Measurements from ENCODE around the gene ATP6V1F.

The ATP6V1F gene

DNA sequence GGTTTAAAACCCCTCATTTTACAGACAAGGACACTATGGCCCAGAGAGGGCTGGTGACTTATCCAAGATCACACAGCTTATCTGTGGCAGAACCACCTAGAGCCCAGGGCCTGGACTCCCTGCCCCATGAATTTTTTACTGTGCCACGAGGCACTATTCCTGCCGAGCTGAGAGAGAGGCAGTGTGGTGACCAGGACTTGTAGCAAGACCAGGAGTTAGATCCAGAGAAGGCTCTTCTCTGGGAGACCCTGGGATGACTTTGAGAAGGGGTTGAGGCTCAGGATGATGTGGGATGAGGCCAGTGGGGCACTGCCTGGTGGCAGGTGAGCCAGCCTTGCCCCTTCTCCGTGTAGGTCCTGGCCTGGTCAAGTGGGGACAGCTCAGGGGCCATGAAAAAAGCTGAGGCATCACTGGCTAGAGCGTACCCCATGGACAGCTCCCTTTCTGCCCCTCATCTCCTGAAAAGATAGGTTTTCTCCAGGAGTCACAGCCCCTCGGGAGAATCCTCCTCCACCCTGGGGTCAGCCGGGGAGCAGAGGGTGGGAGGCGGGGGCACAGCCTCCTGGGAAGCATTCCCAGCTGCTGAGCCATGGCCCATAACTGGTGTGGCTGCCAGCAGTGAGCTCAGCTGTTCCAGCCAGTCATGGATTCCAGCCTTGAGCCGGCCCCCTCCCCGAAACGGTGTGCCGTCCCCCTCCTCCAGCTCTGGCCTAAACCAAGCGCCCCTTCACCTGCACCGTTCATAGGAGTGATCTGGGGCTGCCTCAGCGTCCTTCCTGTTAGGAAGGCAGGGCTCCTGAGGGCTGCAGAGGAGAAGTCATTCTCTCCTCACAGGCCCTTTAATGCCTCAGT is 26.6 kb upstream of the ATP6V1F start:
- DNase-seq: no peak

DNA sequence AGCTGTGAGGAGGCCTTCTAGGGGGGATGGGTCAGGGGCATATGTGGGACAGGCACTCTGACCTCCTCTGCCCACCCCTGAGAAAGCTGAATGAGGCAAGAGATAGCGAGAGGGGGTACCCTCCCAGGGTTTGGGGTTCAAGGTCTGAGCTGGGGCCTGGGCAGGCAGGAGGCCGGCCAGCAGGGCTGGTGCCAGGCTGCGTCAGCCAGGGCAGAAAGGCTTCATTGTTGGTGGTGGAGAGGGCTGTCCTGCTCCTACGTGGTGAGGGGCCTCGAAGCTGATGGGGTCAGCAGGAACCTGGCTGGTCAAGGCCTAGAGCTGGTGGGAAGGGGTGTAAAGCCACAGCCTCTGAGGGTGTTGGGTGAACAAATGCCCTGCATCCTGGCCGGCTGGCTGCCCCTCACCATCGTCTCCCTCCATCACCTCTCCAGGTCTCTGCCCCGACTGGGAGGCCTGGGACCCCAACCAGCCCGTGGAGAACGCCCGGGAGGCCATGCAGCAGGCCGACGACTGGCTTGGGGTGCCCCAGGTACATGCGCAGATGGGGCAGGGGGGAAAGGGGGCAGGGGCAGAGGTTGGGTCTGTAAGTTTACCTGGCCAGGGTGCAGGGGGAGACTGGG is 25.8 kb upstream of the ATP6V1F start:
- no peak for DNase-seq

DNA sequence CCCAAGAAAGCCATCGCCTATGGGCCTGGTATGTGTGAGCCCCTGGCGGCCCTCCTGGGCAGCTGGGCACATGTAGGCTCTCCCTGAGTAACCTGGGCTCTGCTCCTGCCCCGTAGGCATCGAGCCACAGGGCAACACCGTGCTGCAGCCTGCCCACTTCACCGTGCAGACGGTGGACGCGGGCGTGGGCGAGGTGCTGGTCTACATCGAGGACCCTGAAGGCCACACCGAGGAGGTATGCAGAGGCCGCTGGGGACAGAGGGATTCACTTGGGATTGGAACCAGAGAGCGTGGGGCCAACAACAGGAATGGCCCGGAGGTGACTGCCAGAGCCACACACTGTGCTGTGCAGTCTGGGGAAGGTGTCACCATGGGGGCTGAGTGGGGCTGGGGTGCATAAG is 25.1 kb upstream of the ATP6V1F start:
- DNase-seq: no peak

DNA sequence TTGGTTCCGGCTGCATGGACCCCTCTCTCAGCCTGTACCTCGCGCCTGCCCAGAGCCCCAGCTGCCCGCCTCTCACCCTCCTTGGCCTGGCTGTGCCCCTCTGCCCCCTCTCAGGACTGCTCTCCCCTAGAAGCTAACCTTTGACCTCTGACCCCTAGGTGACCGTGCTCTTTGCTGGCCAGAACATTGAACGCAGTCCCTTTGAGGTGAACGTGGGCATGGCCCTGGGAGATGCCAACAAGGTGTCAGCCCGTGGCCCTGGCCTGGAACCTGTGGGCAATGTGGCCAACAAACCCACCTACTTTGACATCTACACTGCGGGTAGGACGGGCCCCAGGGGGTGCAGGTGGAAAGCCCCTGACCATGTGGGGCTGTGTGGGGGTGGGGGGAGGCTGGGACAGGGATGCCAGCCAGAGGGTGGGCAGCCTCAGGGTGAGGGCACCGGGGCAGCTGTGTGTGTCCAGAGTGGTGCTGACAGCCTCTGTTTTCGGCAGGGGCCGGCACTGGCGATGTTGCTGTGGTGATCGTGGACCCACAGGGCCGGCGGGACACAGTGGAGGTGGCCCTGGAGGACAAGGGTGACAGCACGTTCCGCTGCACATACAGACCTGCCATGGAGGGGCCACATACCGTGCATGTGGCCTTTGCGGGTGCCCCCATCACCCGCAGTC is 24.4 kb upstream of the ATP6V1F start:
- no peak for DNase-seq

DNA sequence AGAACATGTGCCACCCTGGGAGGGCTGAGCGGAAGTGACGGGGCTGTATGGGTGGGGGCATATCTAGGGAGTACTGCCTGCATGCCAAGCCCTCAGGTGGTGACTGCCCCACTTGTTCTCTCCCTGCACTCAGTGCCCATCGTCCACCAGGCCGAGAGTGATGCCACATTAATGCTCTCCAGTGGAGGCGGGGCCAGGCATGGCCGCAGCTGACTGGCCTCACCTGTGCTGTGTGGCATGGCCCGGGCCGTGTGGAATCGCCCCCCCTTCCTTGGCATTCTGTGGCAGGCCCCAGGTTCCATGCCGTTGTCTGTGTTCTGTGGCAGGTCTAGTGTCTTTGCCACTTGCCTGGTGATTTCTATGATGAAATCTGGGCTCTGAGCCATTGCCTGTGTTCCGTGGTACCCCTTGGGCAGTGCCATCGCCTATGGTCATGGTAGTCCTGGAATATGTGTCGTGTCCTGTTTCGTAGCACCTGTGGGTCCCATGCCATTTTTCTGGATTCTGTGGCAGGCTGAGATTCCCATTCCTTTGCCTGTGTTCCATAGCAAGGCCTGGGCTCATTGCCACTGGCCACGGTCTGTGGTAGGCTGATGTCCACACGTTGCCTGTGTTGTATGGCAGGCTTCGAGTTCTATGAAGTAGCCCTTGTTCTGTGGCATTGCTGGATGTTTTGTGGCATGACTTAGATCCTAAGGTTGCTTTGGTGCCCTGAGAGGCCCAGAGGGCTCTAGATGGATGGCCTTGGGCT is 23.5 kb upstream of the ATP6V1F start:
- no peak for DNase-seq

DNA sequence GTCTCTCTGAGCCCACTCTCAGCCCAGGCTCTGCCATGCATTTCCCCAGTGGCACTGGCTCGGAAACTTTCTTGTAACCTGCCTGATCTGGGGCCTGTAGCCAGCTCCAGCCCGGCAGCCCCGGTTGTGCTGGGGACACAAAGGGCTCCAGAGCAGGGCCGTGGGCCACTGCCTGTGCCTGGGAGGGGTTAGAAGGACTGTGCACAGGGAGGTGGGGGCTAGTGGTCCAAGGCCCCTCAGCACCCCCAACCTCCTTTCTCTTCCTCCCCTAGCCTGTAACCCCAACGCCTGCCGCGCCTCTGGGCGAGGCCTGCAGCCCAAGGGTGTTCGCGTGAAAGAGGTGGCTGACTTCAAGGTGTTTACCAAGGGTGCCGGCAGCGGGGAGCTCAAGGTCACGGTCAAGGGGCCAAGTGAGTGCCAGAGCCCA is 22.9 kb upstream of the ATP6V1F start:
- no peak for DNase-seq

DNA sequence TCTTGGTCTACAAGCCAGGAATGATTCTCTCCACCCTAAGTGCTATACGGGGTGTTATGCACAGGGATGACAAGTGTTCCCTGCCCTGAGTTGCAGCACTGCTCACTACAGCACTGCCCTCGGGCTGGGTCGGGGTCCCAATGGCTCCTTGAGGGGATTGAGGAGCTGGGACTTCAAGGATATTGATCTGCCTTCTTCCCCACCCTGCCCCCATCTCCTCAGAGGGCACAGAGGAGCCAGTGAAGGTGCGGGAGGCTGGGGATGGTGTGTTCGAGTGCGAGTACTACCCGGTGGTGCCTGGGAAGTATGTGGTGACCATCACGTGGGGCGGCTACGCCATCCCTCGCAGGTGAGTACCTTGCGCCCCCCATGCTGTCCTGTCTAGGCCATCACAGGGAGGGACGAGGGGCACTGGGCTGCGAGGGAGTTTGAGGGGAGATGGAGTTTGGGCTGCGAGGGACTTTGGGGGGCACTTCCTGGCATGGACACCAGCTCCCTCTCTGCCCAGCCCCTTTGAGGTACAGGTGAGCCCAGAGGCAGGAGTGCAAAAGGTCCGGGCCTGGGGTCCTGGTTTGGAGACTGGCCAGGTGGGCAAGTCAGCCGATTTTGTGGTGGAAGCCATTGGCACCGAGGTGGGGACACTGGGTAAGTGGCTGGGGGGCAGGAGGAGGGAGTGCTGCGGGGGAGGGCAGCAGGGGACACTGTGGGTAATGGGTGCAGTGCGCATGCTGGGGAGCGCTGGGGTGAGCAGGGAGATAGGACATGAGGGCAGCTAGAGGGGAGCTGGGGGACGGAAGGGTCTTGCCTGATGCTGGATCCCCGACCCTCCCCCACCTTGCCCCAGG is 22.1 kb upstream of the ATP6V1F start:
- no peak for DNase-seq

DNA sequence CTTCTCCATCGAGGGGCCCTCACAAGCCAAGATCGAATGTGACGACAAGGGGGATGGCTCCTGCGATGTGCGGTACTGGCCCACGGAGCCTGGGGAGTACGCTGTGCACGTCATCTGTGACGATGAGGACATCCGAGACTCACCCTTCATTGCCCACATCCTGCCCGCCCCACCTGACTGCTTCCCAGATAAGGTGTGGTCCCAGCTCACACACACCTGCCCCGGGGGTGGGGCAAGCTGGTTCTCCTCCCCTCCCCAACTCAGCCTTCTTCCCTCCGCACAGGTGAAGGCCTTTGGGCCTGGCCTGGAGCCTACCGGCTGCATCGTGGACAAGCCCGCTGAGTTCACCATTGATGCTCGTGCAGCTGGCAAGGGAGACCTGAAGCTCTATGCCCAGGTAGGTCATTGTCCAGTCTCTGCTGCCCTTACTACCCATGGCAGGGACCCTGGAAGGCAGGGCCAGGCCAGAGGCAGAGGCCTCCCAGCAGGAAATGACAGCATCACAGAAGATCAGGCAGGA is 21.4 kb upstream of the ATP6V1F start:
- DNase-seq: no peak

DNA sequence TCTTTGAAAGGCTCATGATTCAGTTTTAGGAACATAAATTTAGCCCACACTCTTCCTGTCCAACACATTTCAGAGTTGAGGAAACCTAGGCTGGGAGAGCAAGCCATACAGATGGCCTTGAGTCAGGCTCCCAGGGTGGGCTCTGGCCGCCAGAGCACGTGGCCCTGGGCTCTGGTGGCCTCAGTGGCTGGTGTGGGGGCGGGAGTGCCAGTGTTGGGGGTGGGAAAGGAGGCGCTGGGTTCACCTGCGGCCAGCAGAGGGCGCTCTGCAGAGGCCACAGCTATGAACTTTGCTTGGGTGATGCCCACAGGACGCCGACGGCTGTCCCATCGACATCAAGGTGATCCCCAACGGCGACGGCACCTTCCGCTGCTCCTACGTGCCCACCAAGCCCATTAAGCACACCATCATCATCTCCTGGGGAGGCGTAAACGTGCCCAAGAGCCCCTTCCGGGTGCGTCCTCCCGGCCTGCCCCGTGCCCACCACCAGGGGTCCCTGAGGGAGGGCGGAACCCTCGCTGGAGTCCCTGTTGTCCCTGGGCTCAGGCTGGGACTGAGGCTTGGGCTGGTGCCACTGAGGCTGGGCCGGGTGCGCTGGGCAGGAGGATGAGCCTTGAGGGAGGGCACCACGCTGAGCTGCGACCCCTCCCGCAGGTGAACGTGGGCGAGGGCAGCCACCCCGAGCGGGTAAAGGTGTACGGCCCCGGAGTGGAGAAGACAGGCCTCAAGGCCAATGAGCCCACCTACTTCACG is 20.6 kb upstream of the ATP6V1F start:
- DNase-seq: peak; percentile 38 to 50

DNA sequence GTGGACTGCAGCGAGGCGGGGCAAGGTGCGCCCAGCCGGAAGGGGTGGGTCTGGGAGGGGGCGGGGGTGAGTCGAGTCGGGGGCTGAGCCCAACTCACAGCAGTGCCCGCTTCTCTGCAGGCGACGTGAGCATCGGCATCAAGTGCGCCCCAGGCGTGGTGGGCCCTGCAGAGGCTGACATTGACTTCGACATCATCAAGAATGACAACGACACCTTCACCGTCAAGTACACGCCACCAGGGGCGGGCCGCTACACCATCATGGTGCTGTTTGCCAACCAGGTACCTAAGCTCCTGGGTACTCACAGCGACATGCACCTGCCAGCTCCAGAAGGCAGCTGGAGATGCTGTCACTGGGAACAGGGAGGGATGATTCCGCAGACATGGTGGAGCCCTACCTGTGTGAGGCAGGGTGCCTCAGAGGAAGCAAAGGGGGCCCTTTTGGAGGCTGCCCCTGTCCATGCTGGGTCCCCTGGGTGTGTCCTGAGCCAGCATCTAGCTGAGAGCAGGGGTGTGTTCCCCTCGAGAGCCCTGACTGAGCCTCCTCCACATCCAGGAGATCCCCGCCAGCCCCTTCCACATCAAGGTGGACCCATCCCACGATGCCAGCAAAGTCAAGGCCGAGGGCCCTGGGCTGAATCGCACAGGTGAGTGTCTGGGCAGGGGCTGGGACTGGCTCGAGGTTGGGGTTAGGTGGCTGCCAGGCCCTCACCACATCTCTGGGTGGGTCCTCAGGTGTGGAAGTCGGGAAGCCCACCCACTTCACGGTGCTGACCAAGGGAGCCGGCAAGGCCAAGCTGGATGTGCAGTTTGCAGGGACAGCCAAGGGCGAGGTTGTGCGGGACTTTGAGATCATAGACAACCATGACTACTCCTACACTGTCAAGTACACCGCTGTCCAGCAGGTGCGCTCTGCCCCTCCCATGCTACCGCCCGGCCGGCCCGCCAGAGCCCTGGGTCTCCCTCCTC is 19.7 kb upstream of the ATP6V1F start:
- no peak for DNase-seq

DNA sequence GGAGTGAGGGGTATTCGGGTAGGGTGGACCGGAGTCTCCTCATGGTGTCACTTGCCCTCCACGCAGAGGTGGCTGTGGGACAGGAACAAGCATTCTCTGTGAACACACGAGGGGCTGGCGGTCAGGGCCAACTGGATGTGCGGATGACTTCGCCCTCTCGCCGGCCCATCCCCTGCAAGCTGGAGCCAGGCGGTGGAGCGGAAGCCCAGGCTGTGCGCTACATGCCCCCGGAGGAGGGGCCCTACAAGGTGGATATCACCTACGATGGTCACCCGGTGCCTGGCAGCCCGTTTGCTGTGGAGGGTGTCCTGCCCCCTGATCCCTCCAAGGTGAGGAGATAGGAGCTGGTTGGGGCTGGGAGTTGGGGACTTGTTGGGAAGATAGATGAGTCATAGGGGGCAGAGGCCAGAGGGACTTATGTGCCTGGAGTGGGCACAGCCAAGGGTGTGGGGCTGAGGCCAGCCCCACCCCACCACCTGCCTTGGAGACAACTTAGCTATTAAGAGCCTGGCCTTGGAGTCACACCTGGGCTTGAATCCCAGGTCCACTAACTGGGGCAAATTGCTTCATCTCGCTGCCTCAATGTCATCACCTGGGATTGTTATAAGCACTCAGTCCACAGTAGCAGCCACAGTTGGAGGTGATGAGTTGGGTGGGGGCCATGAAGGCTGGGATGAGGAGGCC is 18.6 kb upstream of the ATP6V1F start:
- DNase-seq: no peak

DNA sequence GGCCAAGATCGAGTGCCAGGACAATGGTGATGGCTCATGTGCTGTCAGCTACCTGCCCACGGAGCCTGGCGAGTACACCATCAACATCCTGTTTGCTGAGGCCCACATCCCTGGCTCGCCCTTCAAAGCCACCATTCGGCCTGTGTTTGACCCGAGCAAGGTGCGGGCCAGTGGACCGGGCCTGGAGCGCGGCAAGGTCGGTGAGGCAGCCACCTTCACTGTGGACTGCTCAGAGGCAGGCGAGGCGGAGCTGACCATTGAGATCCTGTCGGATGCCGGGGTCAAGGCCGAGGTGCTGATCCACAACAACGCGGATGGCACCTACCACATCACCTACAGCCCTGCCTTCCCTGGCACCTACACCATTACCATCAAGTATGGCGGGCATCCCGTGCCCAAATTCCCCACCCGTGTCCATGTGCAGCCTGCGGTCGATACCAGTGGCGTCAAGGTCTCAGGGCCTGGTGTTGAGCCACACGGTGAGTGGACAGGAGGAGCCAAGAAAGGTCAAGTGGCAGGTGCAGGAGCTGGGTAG is 17.8 kb upstream of the ATP6V1F start:
- no peak for DNase-seq

DNA sequence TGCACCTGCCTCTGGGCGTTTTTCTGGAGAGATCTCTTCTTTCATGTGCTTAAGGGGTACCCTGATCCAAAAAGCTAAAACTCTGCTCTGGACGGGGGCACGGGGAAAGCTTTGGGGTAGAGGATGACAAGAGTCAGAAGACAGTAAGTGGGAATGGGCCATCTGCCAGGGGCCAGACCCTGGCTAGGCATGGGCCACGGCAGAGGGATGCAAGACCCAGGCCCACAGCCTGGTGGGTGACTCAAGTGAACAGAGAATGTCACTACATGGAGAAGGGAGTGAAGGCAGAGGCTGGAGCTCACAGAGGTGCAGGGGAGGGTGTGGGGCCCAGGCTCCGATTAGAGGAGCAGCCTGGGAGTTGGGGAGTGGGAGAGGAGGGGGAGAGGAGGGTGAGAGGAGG is 17.2 kb upstream of the ATP6V1F start:
- DNase-seq: no peak

DNA sequence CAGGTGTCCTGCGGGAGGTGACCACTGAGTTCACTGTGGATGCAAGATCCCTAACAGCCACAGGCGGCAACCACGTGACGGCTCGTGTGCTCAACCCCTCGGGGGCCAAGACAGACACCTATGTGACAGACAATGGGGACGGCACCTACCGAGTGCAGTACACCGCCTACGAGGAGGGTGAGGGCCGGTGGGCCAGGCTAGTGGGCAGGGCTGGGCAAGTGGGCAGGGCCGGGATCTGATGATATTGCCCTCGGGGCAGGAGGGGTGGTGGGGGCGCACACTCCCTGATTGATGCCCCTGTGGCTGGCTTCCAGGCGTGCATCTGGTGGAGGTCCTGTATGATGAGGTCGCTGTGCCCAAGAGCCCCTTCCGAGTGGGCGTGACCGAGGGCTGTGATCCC is 16.7 kb upstream of the ATP6V1F start:
- no peak for DNase-seq

DNA sequence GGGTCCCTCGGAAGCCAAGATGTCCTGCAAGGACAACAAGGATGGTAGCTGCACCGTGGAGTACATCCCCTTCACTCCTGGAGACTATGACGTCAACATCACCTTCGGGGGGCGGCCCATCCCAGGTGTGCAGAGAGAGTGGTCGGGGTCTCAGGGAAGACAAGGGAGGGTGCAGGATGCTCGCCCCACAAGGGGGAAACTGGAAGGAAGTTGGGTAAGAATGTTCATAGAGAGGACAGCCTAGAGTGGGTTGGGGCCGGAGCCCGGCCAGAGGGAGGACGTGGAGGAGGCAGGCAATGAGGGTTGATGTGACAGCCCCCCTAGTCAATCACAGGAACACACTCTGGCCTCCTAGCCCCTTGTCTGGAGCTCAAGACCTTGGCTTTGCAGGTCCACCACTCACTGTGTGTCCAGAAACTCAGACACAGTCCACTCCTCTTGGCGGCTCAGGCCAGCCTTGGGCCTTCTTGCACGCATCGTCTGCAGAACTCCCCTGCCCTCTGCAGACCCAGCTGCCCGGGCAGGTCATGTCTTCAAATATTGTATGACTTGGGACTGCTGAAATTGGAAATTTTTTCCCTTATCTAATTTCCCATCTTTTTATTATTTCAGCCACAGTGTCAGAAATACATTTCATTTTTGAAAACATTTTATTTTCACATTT is 15.7 kb upstream of the ATP6V1F start:
- DNase-seq: no peak

DNA sequence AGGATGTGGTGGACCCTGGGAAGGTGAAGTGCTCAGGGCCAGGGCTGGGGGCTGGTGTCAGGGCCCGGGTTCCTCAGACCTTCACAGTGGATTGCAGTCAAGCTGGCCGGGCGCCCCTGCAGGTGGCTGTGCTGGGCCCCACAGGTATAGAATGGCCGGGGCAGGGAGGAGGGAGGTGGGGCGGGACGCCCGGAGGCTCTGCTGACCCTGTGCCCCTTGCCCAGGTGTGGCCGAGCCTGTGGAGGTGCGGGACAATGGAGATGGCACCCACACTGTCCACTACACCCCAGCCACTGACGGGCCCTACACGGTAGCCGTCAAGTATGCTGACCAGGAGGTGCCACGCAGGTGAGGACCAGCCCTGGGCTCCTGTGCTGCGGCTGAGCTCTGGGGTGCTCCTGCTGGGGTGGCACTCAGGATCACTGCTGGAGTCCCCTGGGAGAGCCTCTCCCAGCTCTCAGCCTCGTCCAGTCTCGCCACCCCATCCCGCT is 14.9 kb upstream of the ATP6V1F start:
- DNase-seq: no peak

DNA sequence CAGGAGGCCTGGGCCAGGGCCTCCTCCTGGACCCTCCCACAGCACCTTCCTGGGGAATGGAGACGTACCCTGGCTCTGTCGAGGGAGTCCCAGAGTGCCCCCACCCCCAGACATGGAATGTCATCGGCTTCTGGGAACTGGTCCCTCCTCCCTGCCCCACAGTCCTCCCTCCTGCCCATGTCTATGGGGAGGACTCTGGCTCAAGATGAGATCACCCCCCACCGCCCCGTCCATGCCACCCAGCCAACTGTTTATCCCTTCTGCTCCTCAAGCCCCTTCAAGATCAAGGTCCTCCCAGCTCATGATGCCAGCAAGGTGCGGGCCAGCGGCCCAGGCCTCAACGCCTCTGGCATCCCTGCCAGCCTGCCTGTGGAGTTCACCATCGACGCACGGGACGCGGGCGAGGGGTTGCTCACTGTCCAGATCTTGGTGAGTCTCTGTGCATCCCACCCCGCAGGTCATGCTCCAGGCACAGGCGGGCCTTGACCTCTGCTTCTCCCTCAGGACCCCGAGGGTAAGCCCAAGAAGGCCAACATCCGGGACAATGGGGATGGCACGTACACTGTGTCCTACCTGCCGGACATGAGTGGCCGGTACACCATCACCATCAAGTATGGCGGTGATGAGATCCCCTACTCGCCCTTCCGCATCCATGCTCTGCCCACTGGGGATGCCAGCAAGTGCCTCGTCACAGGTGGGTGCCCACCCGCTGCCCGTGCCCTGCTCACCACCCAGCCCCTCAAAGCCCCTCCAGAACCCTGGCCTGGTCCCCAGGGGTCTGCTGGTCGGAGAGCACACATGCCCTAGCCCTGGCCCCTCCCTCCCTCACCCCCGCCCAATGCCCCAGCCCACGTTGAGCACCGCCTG is 14.1 kb upstream of the ATP6V1F start:
- DNase-seq: no peak

Data from activated CD4-positive, alpha-beta T cell treated with anti-CD3 and anti-CD28 coated beads, Interleukin-2, amount 50 U/mL, for 4 hours (primary cell).